ENCODE results near the gene TMEM63A. TPM values are rescaled to one million over a fixed set of nuclear protein-coding genes. Genes with fewer than 3 reads are reported as not detected.

Gene TMEM63A
- total and polyA plus RNA-seq, 10 donors = 15.0 to 143 (median 109) TPM

GRCh38 chr1:225819346-225820192, 62.6 kb downstream of the TMEM63A start:
- Histone ChIP-seq H3K4me1 (peaks cover 26 to 61% (median 45%) of the 10 kb centered on the region in 6 donors), H3K27ac (peak overlapping the region in 5 of 8 donors; percentile 15 to 48 (median 39)), H3K27me3 (replicated peaks in 1 of 7) (no peaks in the 10 kb centered on the region), H3K4me3 (no peak overlapping the region), H3K36me3 (peaks cover 0 to 3% (median 0%) of the 10 kb centered on the region in 6 donors), H3K9me3 (no peaks in the 10 kb centered on the region)
- TF ChIP-seq POLR2AphosphoS5 (IDR thresholded peaks at IDR 0.05) (no peak), POLR2A (IDR thresholded peaks at IDR 0.05) (no peak), CTCF (IDR thresholded peaks at IDR 0.05 in 8 of 11, conservative IDR thresholded peaks at IDR 0.05 in 3 of 11) (no peak)
- 73 to 83% (median 80%) methylated on average over 12 of the region's 12 CpGs for WGBS, 5 donors
- intact Hi-C loops (cut with DNase I; ENCODE audit: low total_unique reads) = no loop called here
- no peak for DNase-seq

- H3K4me1 ChIP-seq = peaks cover 37 to 69% (median 55%) of the 10 kb centered on the region in 6 donors
- intact Hi-C loops (cut with DNase I; ENCODE audit: low total_unique reads) = no loop called here
- no peak for DNase-seq
These were observed 64.0 kb downstream of the TMEM63A start for GRCh38 chr1:225818229-225818628.

GRCh38 chr1:225817611-225818061, 64.5 kb downstream of the TMEM63A start:
- Histone ChIP-seq H3K27me3 (replicated peaks in 1 of 7) (no peaks in the 10 kb centered on the region), H3K9me3 (no peaks in the 10 kb centered on the region), H3K36me3 (peaks cover 0 to 2% (median 0%) of the 10 kb centered on the region in 6 donors), H3K4me1 (peaks cover 37 to 75% (median 60%) of the 10 kb centered on the region in 6 donors), H3K27ac (peak overlapping the region; percentile 75 to 90 (median 86)), H3K4me3 (no peak overlapping the region)
- DNase-seq = no peak
- WGBS, 5 donors = 49 to 56% (median 50%) methylated on average over 7 to 8 of the region's 8 CpGs
- intact Hi-C loops (cut with DNase I; ENCODE audit: low total_unique reads) = no loop called here
- peak in 2 of 3 donors; percentile 67 to 81 for TF ChIP-seq POLR2AphosphoS5 (IDR thresholded peaks at IDR 0.05)
- TF ChIP-seq POLR2A (IDR thresholded peaks at IDR 0.05) = no peak

More at GRCh38 chr1:225818229-225818628, 64.0 kb downstream of the TMEM63A start:
- H3K9me3 ChIP-seq = no peaks in the 10 kb centered on the region
- TF ChIP-seq POLR2AphosphoS5 (IDR thresholded peaks at IDR 0.05) (no peak), CTCF (IDR thresholded peaks at IDR 0.05 in 8 of 11, conservative IDR thresholded peaks at IDR 0.05 in 3 of 11) (no peak), POLR2A (IDR thresholded peaks at IDR 0.05) (no peak)
- H3K4me3 ChIP-seq = no peak overlapping the region
- 82 to 96% (median 90%) methylated on average over 7 of the region's 7 CpGs for WGBS, 5 donors
- peak overlapping the region; percentile 75 to 90 (median 86) for H3K27ac ChIP-seq
- no peaks in the 10 kb centered on the region for H3K27me3 ChIP-seq (replicated peaks in 1 of 7)
- H3K36me3 ChIP-seq = peaks cover 0 to 3% (median 0%) of the 10 kb centered on the region in 6 donors

- no peaks in the 10 kb centered on the region for H3K9me3 ChIP-seq
- H3K27ac ChIP-seq = peak overlapping the region; percentile 75 to 90 (median 86)
- peaks cover 41 to 82% (median 68%) of the 10 kb centered on the region in 6 donors for H3K4me1 ChIP-seq
- no peak overlapping the region for H3K4me3 ChIP-seq
- H3K27me3 ChIP-seq (replicated peaks in 1 of 7) = no peaks in the 10 kb centered on the region
- intact Hi-C loops (cut with DNase I; ENCODE audit: low total_unique reads) = no loop called here
- peak; percentile 62 to 73 (median 65) for TF ChIP-seq POLR2AphosphoS5 (IDR thresholded peaks at IDR 0.05)
- no peak for TF ChIP-seq POLR2A (IDR thresholded peaks at IDR 0.05)
- no peaks in the 10 kb centered on the region for H3K36me3 ChIP-seq
- 48 to 87% (median 71%) methylated on average over 14 to 17 of the region's 17 CpGs for WGBS, 5 donors
- DNase-seq = peak; percentile 81
These were observed 65.3 kb downstream of the TMEM63A start for GRCh38 chr1:225816643-225817538.

Measured in spleen (tissue), 11 donors.